ENCODE measurements around the gene SLC28A1. TPM values are rescaled to one million over a fixed set of nuclear protein-coding genes. Genes with fewer than 3 reads are reported as not detected.

Gene SLC28A1
- total and polyA plus RNA-seq, 8 donors, result 0.08 to 0.23 (median 0.14) TPM; not detected in 3

GRCh38 chr15:84865074-84865569, 19.3 kb upstream of the SLC28A1 start:
- ATAC-seq (no peak), DNase-seq (no peak)
- H3K27ac ChIP-seq, result no peak overlapping the region
- H3K4me1 ChIP-seq, result peaks cover 0 to 4% of the 10 kb centered on the region in 2 donors
- H3K4me3 ChIP-seq, result no peak overlapping the region
- TF ChIP-seq, protein P1, sequence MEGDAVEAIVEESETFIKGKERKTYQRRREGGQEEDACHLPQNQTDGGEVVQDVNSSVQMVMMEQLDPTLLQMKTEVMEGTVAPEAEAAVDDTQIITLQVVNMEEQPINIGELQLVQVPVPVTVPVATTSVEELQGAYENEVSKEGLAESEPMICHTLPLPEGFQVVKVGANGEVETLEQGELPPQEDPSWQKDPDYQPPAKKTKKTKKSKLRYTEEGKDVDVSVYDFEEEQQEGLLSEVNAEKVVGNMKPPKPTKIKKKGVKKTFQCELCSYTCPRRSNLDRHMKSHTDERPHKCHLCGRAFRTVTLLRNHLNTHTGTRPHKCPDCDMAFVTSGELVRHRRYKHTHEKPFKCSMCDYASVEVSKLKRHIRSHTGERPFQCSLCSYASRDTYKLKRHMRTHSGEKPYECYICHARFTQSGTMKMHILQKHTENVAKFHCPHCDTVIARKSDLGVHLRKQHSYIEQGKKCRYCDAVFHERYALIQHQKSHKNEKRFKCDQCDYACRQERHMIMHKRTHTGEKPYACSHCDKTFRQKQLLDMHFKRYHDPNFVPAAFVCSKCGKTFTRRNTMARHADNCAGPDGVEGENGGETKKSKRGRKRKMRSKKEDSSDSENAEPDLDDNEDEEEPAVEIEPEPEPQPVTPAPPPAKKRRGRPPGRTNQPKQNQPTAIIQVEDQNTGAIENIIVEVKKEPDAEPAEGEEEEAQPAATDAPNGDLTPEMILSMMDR (IDR thresholded peaks at IDR 0.05), result no peak
- peaks cover 0 to 7% of the 10 kb centered on the region in 2 donors for H3K36me3 ChIP-seq
- no peaks in the 10 kb centered on the region for H3K27me3 ChIP-seq
- intact Hi-C loops (cut with DNase I), result no loop called here
- H3K9me3 ChIP-seq, result no peaks in the 10 kb centered on the region

GRCh38 chr15:84868037-84868880, 16.2 kb upstream of the SLC28A1 start:
- H3K27me3 ChIP-seq, result no peaks in the 10 kb centered on the region
- TF ChIP-seq, protein P1 (IDR thresholded peaks at IDR 0.05), result no peak

GRCh38 chr15:84869510-84869909, 15.0 kb upstream of the SLC28A1 start:
- peaks cover 0 to 7% of the 10 kb centered on the region in 2 donors for H3K36me3 ChIP-seq
- DNase-seq (no peak), ATAC-seq (no peak)
- H3K27me3 ChIP-seq, result no peaks in the 10 kb centered on the region
- no peak overlapping the region for H3K4me3 ChIP-seq
- H3K4me1 ChIP-seq, result peaks cover 0 to 3% of the 10 kb centered on the region in 2 donors
- intact Hi-C loops (cut with DNase I), result no loop called here
- H3K9me3 ChIP-seq, result no peaks in the 10 kb centered on the region
- TF ChIP-seq, protein P1 (IDR thresholded peaks at IDR 0.05), result no peak
- H3K27ac ChIP-seq, result peak overlapping the region in 1 of 2 donors; percentile 57

More at GRCh38 chr15:84868037-84868880, 16.2 kb upstream of the SLC28A1 start:
- Histone ChIP-seq H3K36me3 (peaks cover 0 to 7% of the 10 kb centered on the region in 2 donors), H3K4me1 (peaks cover 0 to 4% of the 10 kb centered on the region in 2 donors), H3K9me3 (no peaks in the 10 kb centered on the region), H3K27ac (no peak overlapping the region), H3K4me3 (no peak overlapping the region)
- ATAC-seq (no peak), DNase-seq (no peak)
- intact Hi-C loops (cut with DNase I), result no loop called here

GRCh38 chr15:84871428-84871985, 13.0 kb upstream of the SLC28A1 start:
- no peaks in the 10 kb centered on the region for H3K9me3 ChIP-seq
- no peaks in the 10 kb centered on the region for H3K27me3 ChIP-seq
- no peak for DNase-seq
- H3K4me3 ChIP-seq, result no peak overlapping the region
- intact Hi-C loops (cut with DNase I), result no loop called here
- TF ChIP-seq, protein P1 (IDR thresholded peaks at IDR 0.05), result no peak
- H3K36me3 ChIP-seq, result peaks cover 0 to 7% of the 10 kb centered on the region in 2 donors
- H3K4me1 ChIP-seq, result peaks cover 0 to 3% of the 10 kb centered on the region in 2 donors
- no peak overlapping the region for H3K27ac ChIP-seq
- ATAC-seq, result no peak
